Measurements from ENCODE around the gene PAMR1. TPM values are rescaled to one million over a fixed set of nuclear protein-coding genes. Genes with fewer than 3 reads are reported as not detected.

Gene PAMR1
- total RNA-seq, 4 donors from 2014 or later = 0.49 to 3.2 (median 1.4) TPM

- H3K4me1 ChIP-seq = no peaks in the 10 kb centered on the region
- DNase-seq = no peak
- in situ Hi-C loops (cut with MboI; ENCODE audit: low sequenced_read_pairs in 4 of 4) = loop anchor here in 2 of 4 donors (25.0 kb wide), 1 partner anchor 817 kb away; no protein-coding TSS in a partner anchor
- TF ChIP-seq POLR2A (IDR thresholded peaks at IDR 0.05) = no peak
- TF ChIP-seq, protein P1, sequence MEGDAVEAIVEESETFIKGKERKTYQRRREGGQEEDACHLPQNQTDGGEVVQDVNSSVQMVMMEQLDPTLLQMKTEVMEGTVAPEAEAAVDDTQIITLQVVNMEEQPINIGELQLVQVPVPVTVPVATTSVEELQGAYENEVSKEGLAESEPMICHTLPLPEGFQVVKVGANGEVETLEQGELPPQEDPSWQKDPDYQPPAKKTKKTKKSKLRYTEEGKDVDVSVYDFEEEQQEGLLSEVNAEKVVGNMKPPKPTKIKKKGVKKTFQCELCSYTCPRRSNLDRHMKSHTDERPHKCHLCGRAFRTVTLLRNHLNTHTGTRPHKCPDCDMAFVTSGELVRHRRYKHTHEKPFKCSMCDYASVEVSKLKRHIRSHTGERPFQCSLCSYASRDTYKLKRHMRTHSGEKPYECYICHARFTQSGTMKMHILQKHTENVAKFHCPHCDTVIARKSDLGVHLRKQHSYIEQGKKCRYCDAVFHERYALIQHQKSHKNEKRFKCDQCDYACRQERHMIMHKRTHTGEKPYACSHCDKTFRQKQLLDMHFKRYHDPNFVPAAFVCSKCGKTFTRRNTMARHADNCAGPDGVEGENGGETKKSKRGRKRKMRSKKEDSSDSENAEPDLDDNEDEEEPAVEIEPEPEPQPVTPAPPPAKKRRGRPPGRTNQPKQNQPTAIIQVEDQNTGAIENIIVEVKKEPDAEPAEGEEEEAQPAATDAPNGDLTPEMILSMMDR (IDR thresholded peaks at IDR 0.05 in 4 of 5, conservative IDR thresholded peaks at IDR 0.05 in 1 of 5) = no peak
- no peaks in the 10 kb centered on the region for H3K27me3 ChIP-seq
- intact Hi-C loops (cut with DNase I; ENCODE audit: low total_unique reads) = no loop called here
- H3K4me3 ChIP-seq = no peak overlapping the region
- H3K36me3 ChIP-seq = no peaks in the 10 kb centered on the region
- no peaks in the 10 kb centered on the region for H3K9me3 ChIP-seq
- H3K27ac ChIP-seq = no peak overlapping the region
- no peak for ATAC-seq
Measured at GRCh38 chr11:35403765-35404387, 121.5 kb downstream of the PAMR1 start.

DNA sequence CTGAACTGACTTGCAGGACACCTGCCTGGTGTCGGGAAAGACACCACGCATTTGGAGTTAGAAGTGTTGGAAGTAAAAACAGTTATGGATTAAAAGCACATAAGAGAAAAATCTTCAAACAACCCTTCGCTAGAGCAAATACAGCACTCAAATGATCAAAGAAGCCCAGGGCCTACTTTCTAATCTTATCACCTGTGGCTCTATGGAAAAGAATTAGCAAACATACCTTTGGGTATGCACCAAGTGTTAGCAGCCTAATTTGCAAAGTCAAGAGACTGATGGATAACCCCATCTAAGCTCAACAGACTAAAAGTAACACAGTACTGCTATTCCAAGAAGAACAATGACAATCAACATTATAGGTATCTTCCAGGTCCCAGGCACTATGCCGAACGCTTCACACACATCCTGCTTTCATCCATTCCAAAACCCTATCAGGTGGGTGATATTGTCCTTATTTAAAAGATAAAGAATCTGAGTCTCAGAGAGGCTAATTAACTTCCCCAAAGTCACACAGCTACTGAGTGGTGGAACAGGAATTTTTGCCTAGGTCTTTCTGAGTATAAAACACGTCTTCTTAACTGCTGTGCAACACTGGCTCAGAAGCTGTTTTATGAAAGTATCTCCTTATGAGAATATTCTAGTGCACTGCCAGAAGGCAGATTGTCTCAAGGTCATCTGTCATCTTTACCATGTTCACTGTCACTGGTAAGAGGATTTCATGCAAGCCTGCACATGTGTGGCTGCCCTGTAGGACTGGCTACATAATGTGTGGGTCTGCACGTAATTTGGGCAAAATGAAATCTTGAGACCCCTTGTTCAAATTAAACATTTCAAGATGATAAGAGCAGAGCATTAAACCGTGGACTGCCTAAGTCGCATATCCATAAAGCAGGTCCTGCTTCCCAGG is 122.4 kb downstream of the PAMR1 start:
- intact Hi-C loops (cut with DNase I; ENCODE audit: low total_unique reads) = no loop called here
- no peaks in the 10 kb centered on the region for H3K36me3 ChIP-seq

DNA sequence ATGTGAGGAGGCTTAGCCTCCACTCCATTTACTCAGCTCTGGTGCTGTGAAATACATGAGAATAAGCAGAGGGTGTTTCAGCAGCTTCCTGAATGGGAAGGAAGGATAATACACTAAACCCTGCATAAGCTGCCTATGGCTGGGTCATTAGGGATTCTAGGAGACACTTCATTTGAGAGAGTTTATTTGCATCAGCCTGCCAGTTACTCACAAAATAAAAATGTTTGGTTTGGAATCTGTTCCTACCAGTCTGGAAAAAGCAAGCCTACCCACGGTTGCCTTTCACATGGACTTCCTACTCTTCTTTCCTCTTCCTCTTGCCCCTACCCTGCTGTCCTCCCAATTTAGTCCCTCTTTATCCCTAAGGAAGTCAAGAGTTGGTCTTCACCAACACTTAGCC is 126.5 kb downstream of the PAMR1 start:
- H3K36me3 ChIP-seq = no peaks in the 10 kb centered on the region
- no peaks in the 10 kb centered on the region for H3K9me3 ChIP-seq
- no peak overlapping the region for H3K4me3 ChIP-seq
- no peaks in the 10 kb centered on the region for H3K27me3 ChIP-seq
- H3K27ac ChIP-seq = no peak overlapping the region
- ATAC-seq (no peak), DNase-seq (no peak)
- H3K4me1 ChIP-seq = no peaks in the 10 kb centered on the region
- intact Hi-C loops (cut with DNase I; ENCODE audit: low total_unique reads) (no loop called here), in situ Hi-C loops (cut with MboI; ENCODE audit: low sequenced_read_pairs in 4 of 4) (loop anchor here in 2 of 4 donors (10.0 to 25.0 kb wide), 3 partner anchors 154 to 812 kb away; no protein-coding TSS in a partner anchor)
- TF ChIP-seq, protein P1 (IDR thresholded peaks at IDR 0.05 in 4 of 5, conservative IDR thresholded peaks at IDR 0.05 in 1 of 5) = no peak
- TF ChIP-seq POLR2A (IDR thresholded peaks at IDR 0.05) = no peak

More for the DNA sequence above, 122.4 kb downstream of the PAMR1 start:
- DNase-seq (no peak), ATAC-seq (no peak)
- Histone ChIP-seq H3K27ac (no peak overlapping the region), H3K27me3 (no peaks in the 10 kb centered on the region), H3K4me3 (no peak overlapping the region), H3K9me3 (no peaks in the 10 kb centered on the region), H3K4me1 (no peaks in the 10 kb centered on the region)
- in situ Hi-C loops (cut with MboI; ENCODE audit: low sequenced_read_pairs in 4 of 4) = loop anchor here in 2 of 4 donors (25.0 kb wide), 1 partner anchor 816 kb away; no protein-coding TSS in a partner anchor
- TF ChIP-seq POLR2A (IDR thresholded peaks at IDR 0.05) = no peak

DNA sequence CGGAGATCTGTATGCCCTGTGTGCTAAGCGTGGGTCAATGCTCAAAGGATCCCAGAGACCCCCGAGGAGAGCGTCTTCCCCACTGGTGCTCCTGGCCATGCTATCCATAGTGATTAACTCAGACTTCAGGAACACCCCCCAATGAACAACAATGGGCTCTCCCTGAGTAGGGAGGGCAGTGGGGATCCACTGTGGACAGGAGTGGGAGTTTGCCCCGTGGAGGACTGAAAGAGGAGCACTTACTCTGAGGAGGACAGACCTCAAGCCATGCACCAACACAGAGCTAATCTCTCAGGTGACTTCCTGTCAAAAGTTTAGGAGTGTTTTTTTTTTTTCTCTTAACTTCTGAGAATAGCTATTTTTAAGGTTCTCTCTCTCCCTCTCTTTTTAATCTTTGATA is 130.5 kb downstream of the PAMR1 start:
- intact Hi-C loops (cut with DNase I; ENCODE audit: low total_unique reads) (loop anchor here (5.0 kb wide), 3 partner anchors 158 to 808 kb away; no protein-coding TSS in a partner anchor), in situ Hi-C loops (cut with MboI; ENCODE audit: low sequenced_read_pairs in 4 of 4) (loop anchor here in 2 of 4 donors (5.0 to 25.0 kb wide), 4 partner anchors 150 to 808 kb away; no protein-coding TSS in a partner anchor)
- Histone ChIP-seq H3K4me1 (peaks cover 3 to 4% of the 10 kb centered on the region in 2 donors), H3K9me3 (no peaks in the 10 kb centered on the region), H3K36me3 (no peaks in the 10 kb centered on the region), H3K4me3 (no peak overlapping the region), H3K27me3 (no peaks in the 10 kb centered on the region), H3K27ac (no peak overlapping the region)
- ATAC-seq (no peak), DNase-seq (no peak)
- no peak for TF ChIP-seq POLR2A (IDR thresholded peaks at IDR 0.05)
- TF ChIP-seq, protein P1 (IDR thresholded peaks at IDR 0.05 in 4 of 5, conservative IDR thresholded peaks at IDR 0.05 in 1 of 5) = no peak

DNA sequence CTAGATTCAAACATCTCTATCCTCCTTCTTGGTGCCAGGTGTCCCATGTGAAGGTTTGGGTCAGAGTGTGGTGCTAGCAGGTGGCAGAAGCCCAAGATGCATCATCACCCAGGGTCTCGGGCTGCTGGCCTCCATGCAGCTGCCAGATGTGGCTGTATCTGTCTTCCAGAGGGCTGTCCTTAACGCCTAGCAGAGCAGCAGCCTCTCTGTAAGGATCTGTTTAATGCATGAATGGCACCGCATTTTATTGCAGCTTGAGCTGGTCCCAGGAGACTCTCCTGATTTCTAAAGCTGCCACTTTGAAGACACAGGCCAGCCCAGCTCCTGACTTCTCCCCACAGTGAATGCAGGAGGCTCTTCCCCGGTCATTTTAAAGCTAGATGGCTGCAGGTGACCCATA is 132.3 kb downstream of the PAMR1 start:
- TF ChIP-seq POLR2A (IDR thresholded peaks at IDR 0.05) = no peak
- Histone ChIP-seq H3K4me3 (no peak overlapping the region), H3K4me1 (peaks cover 3 to 4% of the 10 kb centered on the region in 2 donors), H3K36me3 (no peaks in the 10 kb centered on the region), H3K9me3 (no peaks in the 10 kb centered on the region), H3K27ac (no peak overlapping the region), H3K27me3 (no peaks in the 10 kb centered on the region)
- intact Hi-C loops (cut with DNase I; ENCODE audit: low total_unique reads) = loop anchor here (5.0 kb wide), 3 partner anchors 156 to 806 kb away; no protein-coding TSS in a partner anchor
- no peak for DNase-seq
- in situ Hi-C loops (cut with MboI; ENCODE audit: low sequenced_read_pairs in 4 of 4) = loop anchor here in 2 of 4 donors (5.0 to 25.0 kb wide), 4 partner anchors 148 to 806 kb away; no protein-coding TSS in a partner anchor
- no peak for ATAC-seq
